WTC11 (cell line): ENCODE data around the gene JADE2. TPM values are rescaled to one million over a fixed set of nuclear protein-coding genes. Genes with fewer than 3 reads are reported as not detected.
A peak's percentile ranks its signal among the peaks of the same experiment; 100 is the strongest.

Experiments
- ATAC-seq: fragments of 200-7000 bp; cut with Tn5 transposase; 2 replicates; pipeline ENCODE4 v1.10.0; 2021; ENCODE audit warnings: mild to moderate bottlenecking, moderate library complexity
- CTCF ChIA-PET: fragments of 300-600 bp; sonication (Branson Sonifier 250); formaldehyde crosslinking; loops from one replicate; lab custom pipeline; 2021; ENCODE audit warnings: antibody characterized with exemption; lab: Charles Lee
- POLR2A ChIA-PET: fragments of 350-600 bp; sonication (Branson Sonifier 250); formaldehyde crosslinking; loops from one replicate; lab custom pipeline; 2021; ENCODE audit warnings: antibody characterized with exemption; lab: Charles Lee
- DNase-seq: peaks from one replicate; pipeline ENCODE4 v3.0.0; 2021; ENCODE audit warnings: low spot score
- H3K27ac Mint-ChIP-seq: 2 replicates; pipeline ENCODE4 v1.8.0; 2021; ENCODE audit warnings: mixed read lengths
- H3K27me3 Mint-ChIP-seq: 2 replicates; pipeline ENCODE4 v1.8.0; 2021; ENCODE audit warnings: low read depth, mild to moderate bottlenecking, moderate library complexity, mixed read lengths
- H3K36me3 Mint-ChIP-seq: 2 replicates; pipeline ENCODE4 v1.8.0; 2021; ENCODE audit warnings: mixed read lengths
- H3K4me1 Mint-ChIP-seq: 2 replicates; pipeline ENCODE4 v1.8.0; 2022; ENCODE audit warnings: mixed read lengths
- H3K4me3 Mint-ChIP-seq: 2 replicates; pipeline ENCODE4 v1.8.0; 2021; ENCODE audit warnings: mild to moderate bottlenecking, moderate library complexity, mixed read lengths
- H3K9me3 Mint-ChIP-seq: 2 replicates; pipeline ENCODE4 v1.8.0; 2021; ENCODE audit warnings: mixed read lengths
- CREB1 ChIP-seq: sonication (generic); formaldehyde crosslinking; IDR thresholded peaks from 2 replicates; pipeline ENCODE4 v1.8.0; 2023; ENCODE audit warnings: mild to moderate bottlenecking, missing genetic modification reagents
- CTCF ChIP-seq: fragments of 200-600 bp; IDR thresholded peaks from 2 replicates; pipeline ENCODE4 v1.8.0; 2022; ENCODE audit warnings: antibody characterized with exemption
- E2F1 ChIP-seq: sonication (generic); formaldehyde crosslinking; IDR thresholded peaks from 2 replicates; pipeline ENCODE4 v1.8.0; 2022; ENCODE audit warnings: mild to moderate bottlenecking, missing genetic modification reagents
- E2F5 ChIP-seq: sonication (generic); formaldehyde crosslinking; IDR thresholded peaks from 2 replicates; pipeline ENCODE4 v1.8.1; 2022; ENCODE audit warnings: mild to moderate bottlenecking, moderate library complexity, missing genetic modification reagents
- EMX1 ChIP-seq: fragments of 250-450 bp; sonication (Bioruptor Pico); IDR thresholded peaks from 2 replicates; pipeline ENCODE4 v1.8.0; 2021; ENCODE audit warnings: mild to moderate bottlenecking
- FOXJ3 ChIP-seq: sonication (generic); formaldehyde crosslinking; IDR thresholded peaks from 2 replicates; pipeline ENCODE4 v1.9.0; 2021; ENCODE audit warnings: missing genetic modification reagents, mild to moderate bottlenecking, borderline replicate concordance
- FOXK1 ChIP-seq: sonication (generic); formaldehyde crosslinking; IDR thresholded peaks from 2 replicates; pipeline ENCODE4 v1.8.0; 2022; ENCODE audit warnings: mild to moderate bottlenecking, moderate library complexity, missing genetic modification reagents
- FOXP4 ChIP-seq: sonication (generic); formaldehyde crosslinking; IDR thresholded peaks from 2 replicates; pipeline ENCODE4 v1.8.0; 2022; ENCODE audit warnings: mild to moderate bottlenecking, missing genetic modification reagents
- GRHL2 ChIP-seq: fragments of 250-450 bp; sonication (Bioruptor Pico); IDR thresholded peaks from 2 replicates; pipeline ENCODE4 v1.8.0; 2022; ENCODE audit warnings: mild to moderate bottlenecking, moderate library complexity; ENCODE audit not compliant: insufficient replicate concordance, severe bottlenecking
- IRF2 ChIP-seq: sonication (generic); formaldehyde crosslinking; IDR thresholded peaks from 2 replicates; pipeline ENCODE4 v1.8.0; 2022; ENCODE audit warnings: low read depth, missing genetic modification reagents, borderline replicate concordance
- JUN ChIP-seq: sonication (generic); formaldehyde crosslinking; IDR thresholded peaks from 2 replicates; pipeline ENCODE4 v1.8.0; 2023; ENCODE audit warnings: mild to moderate bottlenecking, missing genetic modification reagents
- MAX ChIP-seq: sonication (generic); formaldehyde crosslinking; IDR thresholded peaks from 2 replicates; pipeline ENCODE4 v1.8.0; 2022; ENCODE audit warnings: mild to moderate bottlenecking, missing genetic modification reagents
- NFYB ChIP-seq: sonication (generic); formaldehyde crosslinking; conservative IDR thresholded peaks from 2 replicates; pipeline ENCODE4 v1.8.0; 2022; ENCODE audit warnings: low read depth, missing genetic modification reagents
- OVOL2 ChIP-seq: fragments of 250-450 bp; sonication (Bioruptor Pico); IDR thresholded peaks from 2 replicates; pipeline ENCODE4 v1.9.0; 2021; ENCODE audit warnings: mild to moderate bottlenecking, borderline replicate concordance
- PRRX2 ChIP-seq: fragments of 250-450 bp; sonication (Bioruptor Pico); IDR thresholded peaks from 2 replicates; pipeline ENCODE4 v1.8.0; 2021; ENCODE audit warnings: mild to moderate bottlenecking
- SOX15 ChIP-seq: fragments of 250-450 bp; sonication (Bioruptor Pico); IDR thresholded peaks from 2 replicates; pipeline ENCODE4 v1.9.0; 2021; ENCODE audit warnings: mild to moderate bottlenecking
- SP1 ChIP-seq: sonication (generic); formaldehyde crosslinking; conservative IDR thresholded peaks from 2 replicates; pipeline ENCODE4 v1.8.1; 2022; ENCODE audit warnings: missing genetic modification reagents
- TP53 ChIP-seq: sonication (generic); formaldehyde crosslinking; IDR thresholded peaks from 2 replicates; pipeline ENCODE4 v1.8.1; 2023; ENCODE audit warnings: mild to moderate bottlenecking, missing genetic modification reagents
- USF2 ChIP-seq: sonication (generic); formaldehyde crosslinking; IDR thresholded peaks from 2 replicates; pipeline ENCODE4 v1.8.1; 2023; ENCODE audit warnings: mild to moderate bottlenecking, missing genetic modification reagents, moderate library complexity
- ZMAT4 ChIP-seq: fragments of 250-450 bp; sonication (Bioruptor Pico); IDR thresholded peaks from 2 replicates; pipeline ENCODE4 v1.9.0; 2021; ENCODE audit warnings: mild to moderate bottlenecking
- ZNF317 ChIP-seq: sonication (generic); formaldehyde crosslinking; IDR thresholded peaks from 2 replicates; pipeline ENCODE4 v1.8.1; 2023; ENCODE audit warnings: low read depth, mild to moderate bottlenecking, moderate library complexity, missing genetic modification reagents, borderline replicate concordance
- ZNF396 ChIP-seq: fragments of 250-450 bp; sonication (Bioruptor Pico); IDR thresholded peaks from 2 replicates; pipeline ENCODE4 v1.8.0; 2021; ENCODE audit warnings: mild to moderate bottlenecking, moderate library complexity, borderline replicate concordance
- ZNF423 ChIP-seq: fragments of 250-450 bp; sonication (Bioruptor Pico); IDR thresholded peaks from 2 replicates; pipeline ENCODE4 v2.1.2; 2022; ENCODE audit warnings: mild to moderate bottlenecking, moderate library complexity
- ZNF512 ChIP-seq: sonication (generic); formaldehyde crosslinking; IDR thresholded peaks from 2 replicates; pipeline ENCODE4 v1.8.1; 2022; ENCODE audit warnings: missing genetic modification reagents, borderline replicate concordance
- ZNF532 ChIP-seq: fragments of 250-450 bp; sonication (Bioruptor Pico); IDR thresholded peaks from 2 replicates; pipeline ENCODE4 v1.9.0; 2021; ENCODE audit warnings: mild to moderate bottlenecking, borderline replicate concordance
- total RNA-seq: library from RNA; stranded (reverse); gene quantifications from 3 replicates; pipeline ENCODE4 v1.2.3, GENCODE V29; 2021

Gene JADE2
- total RNA-seq, 1 experiment from 2014 or later: 40.8 TPM

GRCh38 chr5:134570365-134570758 is 44.9 kb downstream of the JADE2 start (continued):
- TF ChIP-seq ZNF512 (CRISPR knock-in tag) (no peak), ZNF396 (CRISPR knock-in tag) (no peak), CREB1 (CRISPR knock-in tag) (no peak), EMX1 (CRISPR knock-in tag) (no peak), E2F1 (CRISPR knock-in tag) (no peak), ZNF317 (no peak), GRHL2 (CRISPR knock-in tag) (no peak), USF2 (CRISPR knock-in tag) (no peak), NFYB (CRISPR knock-in tag) (no peak), TP53 (CRISPR knock-in tag) (no peak)

- 0 out of 2 replicates have a peak, but pooled peaks cover 2% of the 10 kb centered on the region for H3K4me1 Mint-ChIP-seq
- TF ChIP-seq JUN (CRISPR knock-in tag) (no peak), ZNF532 (CRISPR knock-in tag) (no peak), ZMAT4 (no peak), FOXJ3 (CRISPR knock-in tag) (no peak), OVOL2 (no peak), CREB1 (CRISPR knock-in tag) (no peak), ZNF423 (CRISPR knock-in tag) (no peak), FOXP4 (CRISPR knock-in tag) (no peak), MAX (CRISPR knock-in tag) (no peak), IRF2 (CRISPR knock-in tag) (no peak), SP1 (CRISPR knock-in tag) (no peak), CTCF (no peak), FOXK1 (CRISPR knock-in tag) (no peak), PRRX2 (no peak), E2F5 (CRISPR knock-in tag) (no peak), SOX15 (CRISPR knock-in tag) (no peak)
- ChIA-PET POLR2A (no interaction called here), CTCF (no interaction called here)
- peak overlapping the region; percentile 36; the same call in 1 of the 2 replicates for H3K27ac Mint-ChIP-seq
- peaks cover 53% of the 10 kb centered on the region for H3K36me3 Mint-ChIP-seq
- no peaks in the 10 kb centered on the region for H3K27me3 Mint-ChIP-seq
- no peak for DNase-seq
- no peaks in the 10 kb centered on the region for H3K9me3 Mint-ChIP-seq
- no peak overlapping the region for H3K4me3 Mint-ChIP-seq
- ATAC-seq: no peak
These were observed 45.4 kb downstream of the JADE2 start for GRCh38 chr5:134570886-134571285.
